Measurements from ENCODE around the gene ABI3.
"Not testable (repeated sequence)": the region's sequence is repeated elsewhere in the genome, so short reads cannot be mapped to it uniquely, and the experiment has no call there.

Gene ABI3

GRCh38 chr17:49252148-49252695, 41.7 kb downstream of the ABI3 start:
- no peak for DNase-seq (ENCODE audit: low spot score)

- DNase-seq (ENCODE audit: low spot score) = no peak
These were observed 43.6 kb downstream of the ABI3 start for GRCh38 chr17:49254066-49254465.

GRCh38 chr17:49255125-49255524, 44.6 kb downstream of the ABI3 start:
- no peak for DNase-seq (ENCODE audit: low spot score)

- no peak for DNase-seq (ENCODE audit: low spot score)
These were observed 47.9 kb downstream of the ABI3 start for GRCh38 chr17:49258394-49258793.

GRCh38 chr17:49259663-49260010, 49.1 kb downstream of the ABI3 start:
- no peak for DNase-seq (ENCODE audit: low spot score)

- DNase-seq (ENCODE audit: low spot score) = no peak
These were observed 49.7 kb downstream of the ABI3 start for GRCh38 chr17:49260011-49260816.

GRCh38 chr17:49260817-49261291, 50.3 kb downstream of the ABI3 start:
- no peak for DNase-seq (ENCODE audit: low spot score)

GRCh38 chr17:49261540-49261939, 51.0 kb downstream of the ABI3 start:
- not testable (repeated sequence) for DNase-seq (ENCODE audit: low spot score)

- no peak for DNase-seq (ENCODE audit: low spot score)
These were observed 55.7 kb downstream of the ABI3 start for GRCh38 chr17:49266233-49266632.

GRCh38 chr17:49267912-49268311, 57.4 kb downstream of the ABI3 start:
- DNase-seq (ENCODE audit: low spot score) = no peak

- DNase-seq (ENCODE audit: low spot score) = no peak
These were observed 58.8 kb downstream of the ABI3 start for GRCh38 chr17:49269356-49269755.

Measured in pons (tissue), 1 donor.